HL-60/S4 (cell line): Measurements from ENCODE around the gene PRSS38.

Experiments
- in situ Hi-C: fragments of 300-500 bp; cut with MboI; formaldehyde crosslinking; loops from 2 replicates; pipeline ENCODE4 v1.14.3; 2022; ENCODE audit warnings: low sequenced_read_pairs

Gene PRSS38

DNA sequence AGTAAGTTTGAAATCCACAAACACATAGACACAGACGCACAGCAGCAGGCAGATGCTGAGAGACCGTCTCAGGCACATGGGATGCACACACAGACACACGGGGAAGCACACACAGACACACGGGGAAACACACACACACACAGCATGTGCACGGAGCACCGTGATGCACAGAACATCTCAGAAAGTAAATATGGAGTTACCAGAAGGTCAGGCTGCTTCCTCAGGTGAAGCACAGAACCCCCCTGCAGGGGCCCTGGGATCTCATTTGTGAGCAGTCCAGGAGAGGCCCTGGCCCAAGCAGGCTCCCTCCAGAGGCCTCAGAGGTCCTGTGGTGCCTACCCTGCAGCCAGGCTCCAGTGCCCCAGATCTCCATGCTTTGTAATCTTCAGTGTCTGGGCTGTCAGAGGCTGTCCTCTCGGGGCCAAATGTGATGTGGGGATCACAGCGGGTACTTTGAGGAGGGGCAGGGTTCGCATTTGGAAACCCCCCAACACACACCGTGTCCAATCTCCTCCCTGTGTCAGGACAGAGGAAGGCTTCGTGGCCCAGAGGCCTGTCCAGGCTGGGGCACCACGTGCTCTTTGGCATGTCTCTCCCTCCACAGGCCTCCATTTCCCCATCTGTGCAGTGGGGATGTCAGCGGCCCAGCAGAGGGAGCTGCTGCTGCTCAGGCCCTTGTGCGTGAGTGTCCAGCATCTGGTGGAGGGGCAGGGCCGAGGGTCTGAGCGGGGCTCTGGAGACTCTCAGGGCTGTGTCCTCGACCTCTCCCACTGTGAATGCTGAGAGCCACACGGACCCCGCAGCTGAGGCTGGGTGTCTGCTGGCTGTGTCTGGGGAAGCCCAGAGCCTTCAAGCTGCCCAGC, 23.0 kb upstream of the PRSS38 start:
- in situ Hi-C loops: no loop called here

DNA sequence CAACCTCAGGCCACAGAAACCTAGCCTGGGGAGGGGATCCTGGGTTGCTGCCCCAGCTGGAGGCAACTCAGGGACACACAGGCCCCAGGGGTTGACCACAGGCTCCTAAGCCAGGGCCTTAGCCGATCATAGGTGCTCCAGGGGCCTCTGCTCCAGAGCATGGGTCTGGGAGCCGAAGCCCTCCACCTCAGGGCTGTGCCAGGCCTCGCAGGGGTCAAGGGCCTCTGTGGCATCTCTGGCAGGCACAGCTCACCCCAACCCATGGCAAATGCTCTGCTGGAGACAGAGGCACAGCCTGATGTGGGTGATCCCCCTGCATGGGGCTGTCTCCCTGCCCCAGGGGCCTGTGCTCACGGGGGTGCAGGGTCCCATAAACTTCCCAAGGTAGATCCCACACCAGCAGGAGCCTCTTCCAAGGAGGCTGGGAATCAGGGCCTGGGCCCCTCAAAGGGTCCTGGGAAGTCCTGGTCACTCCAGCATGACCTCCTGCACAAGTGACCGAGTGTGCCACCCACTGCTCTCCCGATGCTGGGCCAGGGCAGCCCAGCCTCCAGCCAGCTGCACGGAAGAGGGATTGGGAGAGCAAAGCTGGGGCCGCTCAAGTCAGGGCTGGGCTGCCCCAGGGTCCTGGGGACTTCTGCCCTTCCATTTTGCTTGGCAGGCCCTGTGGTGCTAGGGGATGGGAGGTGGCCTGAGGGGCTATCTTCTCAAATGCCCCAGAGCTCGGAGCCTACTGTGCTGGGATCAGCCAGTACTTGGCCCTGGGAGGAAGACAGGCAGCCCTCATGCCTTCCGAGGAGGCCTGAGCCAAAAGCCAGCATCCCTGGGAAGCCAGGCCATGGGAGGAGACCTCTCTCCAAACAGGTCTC, 22.2 kb upstream of the PRSS38 start:
- in situ Hi-C loops: no loop called here

DNA sequence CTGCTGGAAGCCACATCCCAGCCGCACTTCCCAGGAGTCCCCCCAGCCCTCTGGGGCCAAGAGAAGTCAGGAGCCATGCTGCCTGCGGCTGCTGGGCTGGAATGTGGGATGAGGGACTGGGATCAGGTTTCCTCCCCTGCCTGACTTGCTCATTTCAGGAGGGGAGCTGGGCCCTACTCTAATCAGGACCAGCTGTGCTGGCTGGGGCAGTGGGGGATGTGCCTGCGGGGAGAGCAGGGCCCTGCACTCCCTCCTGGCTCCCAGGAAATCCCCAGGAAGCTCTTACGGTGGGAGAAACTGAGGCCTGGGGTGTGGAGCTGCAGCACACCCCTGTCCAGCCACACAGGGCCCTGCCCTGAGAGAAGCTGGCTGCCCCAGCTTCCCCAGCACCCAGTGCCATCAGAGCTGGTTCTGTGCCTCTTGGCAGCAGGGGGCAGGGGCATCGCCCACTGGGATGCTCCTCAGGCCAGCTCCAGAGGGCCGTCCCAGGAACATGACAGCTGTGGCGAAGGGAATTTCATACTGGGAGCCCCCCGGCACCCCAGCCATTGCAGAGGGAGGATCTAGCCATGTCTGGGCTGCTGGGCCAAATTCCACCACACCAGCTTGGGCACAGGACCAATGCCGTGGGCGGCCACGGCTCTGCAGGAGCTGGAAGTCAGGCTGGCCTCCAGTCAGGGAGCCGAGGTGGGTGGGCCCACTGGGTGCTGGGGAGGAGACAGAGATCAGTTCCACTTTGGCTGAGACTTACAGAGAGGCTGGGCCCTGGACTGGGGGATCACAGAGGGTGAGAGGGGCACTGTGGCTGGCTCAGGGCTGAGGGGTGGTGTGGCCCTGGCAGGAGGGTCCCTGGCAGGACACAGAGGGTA, 21.3 kb upstream of the PRSS38 start:
- in situ Hi-C loops: no loop called here

DNA sequence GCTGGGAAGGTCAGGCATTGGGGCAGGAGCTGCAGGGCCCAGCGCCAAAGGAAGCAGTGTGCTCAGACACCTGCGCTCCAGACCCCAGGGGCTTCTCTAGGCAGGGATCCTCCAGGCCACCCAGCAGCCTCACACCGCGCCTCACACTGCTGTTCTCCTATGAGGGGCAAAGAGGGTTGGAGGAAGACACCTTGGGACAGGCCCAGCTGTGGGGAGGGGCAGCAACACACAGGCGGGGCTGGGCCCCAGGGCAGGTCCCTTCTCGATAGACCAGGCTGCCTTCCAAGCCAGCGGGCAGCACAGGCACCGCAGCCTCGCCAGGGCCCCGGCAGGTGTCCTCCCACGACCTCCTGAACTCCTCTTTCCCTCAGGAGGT, 20.7 kb upstream of the PRSS38 start:
- in situ Hi-C loops: no loop called here

DNA sequence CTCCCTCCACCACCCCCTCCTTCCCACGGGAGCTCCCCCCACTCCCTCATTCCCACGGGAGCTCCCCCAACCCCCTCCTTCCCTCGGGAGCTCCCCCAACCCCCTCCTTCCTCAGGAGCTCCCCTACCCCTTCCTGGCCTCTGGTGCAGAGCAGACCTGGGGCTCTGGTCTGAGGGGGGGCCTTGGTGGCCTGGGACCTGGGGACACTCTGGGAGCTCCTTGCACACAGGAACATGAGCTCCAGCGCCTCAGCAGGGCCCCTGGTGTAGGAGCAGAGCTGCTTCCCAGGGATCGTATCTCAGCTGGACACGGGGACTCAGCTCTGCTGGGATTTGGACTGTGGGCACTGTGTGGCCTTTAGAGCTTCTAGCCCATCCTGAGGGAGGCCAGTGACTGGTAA, 19.7 kb upstream of the PRSS38 start:
- in situ Hi-C loops: no loop called here

DNA sequence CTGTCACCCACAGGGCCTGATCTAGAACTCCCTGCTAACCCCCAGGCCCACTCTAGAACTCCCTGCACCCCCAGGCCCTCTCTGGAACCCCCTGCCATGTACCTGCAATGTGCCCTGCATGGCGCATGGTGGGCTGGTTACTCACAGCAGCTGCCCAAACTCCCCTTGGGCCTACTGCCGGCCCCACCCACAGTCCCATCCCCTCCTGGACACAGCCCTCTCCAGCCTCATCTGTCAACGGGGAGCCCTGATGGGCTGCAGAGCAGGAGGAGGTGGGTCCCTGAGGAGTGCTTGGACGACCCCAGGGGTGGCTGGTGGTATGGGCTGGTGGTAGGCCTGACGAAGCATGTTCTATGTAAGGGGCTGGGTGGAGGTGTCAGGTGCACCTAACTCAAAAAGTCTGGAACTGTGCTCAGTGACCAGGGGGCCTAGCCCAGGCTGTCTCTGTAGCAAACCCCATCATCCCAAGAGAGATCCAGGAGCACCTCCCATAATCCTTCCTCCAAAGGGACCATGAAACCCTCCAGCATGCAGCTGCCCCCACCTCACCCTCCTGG, 19.0 kb upstream of the PRSS38 start:
- in situ Hi-C loops: no loop called here

DNA sequence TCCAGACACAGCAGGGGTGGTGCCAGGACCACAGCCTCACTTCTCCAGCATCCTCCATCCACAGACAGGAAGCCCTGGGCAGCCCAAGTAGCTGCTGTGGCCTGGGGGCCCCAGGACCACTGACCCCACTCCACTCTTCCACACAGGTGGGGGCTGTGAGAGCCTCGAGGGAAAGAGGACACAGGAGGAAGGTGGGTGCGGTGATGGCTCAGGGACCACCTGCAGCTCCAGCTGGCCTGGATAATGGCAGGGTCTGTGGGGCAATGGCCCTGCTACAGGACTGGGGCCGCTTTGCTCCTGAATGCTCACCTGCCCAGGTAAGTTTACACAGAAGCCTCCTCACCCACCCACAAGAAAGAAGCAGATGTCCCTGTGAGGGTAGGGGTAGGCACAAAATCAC, 18.3 kb upstream of the PRSS38 start:
- in situ Hi-C loops: no loop called here

DNA sequence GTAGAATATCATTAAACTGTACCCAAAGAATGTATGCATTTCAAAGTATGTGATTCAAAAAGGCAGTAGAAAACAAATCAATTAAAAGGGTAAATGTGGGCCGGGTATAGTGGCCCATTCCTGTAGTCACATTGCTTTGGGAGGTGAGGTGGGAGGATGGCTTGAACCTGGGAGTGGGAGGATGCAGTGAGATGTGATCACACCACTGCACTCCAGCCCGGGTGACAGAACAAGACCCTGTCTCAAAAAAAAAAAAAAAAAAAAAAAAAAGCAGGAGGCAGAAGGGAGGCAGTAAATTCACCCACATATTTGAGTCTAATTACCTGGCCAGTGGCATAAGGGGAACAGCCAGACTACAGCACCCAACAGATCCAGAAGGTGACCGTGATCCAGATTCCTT, 17.9 kb upstream of the PRSS38 start:
- in situ Hi-C loops: no loop called here

DNA sequence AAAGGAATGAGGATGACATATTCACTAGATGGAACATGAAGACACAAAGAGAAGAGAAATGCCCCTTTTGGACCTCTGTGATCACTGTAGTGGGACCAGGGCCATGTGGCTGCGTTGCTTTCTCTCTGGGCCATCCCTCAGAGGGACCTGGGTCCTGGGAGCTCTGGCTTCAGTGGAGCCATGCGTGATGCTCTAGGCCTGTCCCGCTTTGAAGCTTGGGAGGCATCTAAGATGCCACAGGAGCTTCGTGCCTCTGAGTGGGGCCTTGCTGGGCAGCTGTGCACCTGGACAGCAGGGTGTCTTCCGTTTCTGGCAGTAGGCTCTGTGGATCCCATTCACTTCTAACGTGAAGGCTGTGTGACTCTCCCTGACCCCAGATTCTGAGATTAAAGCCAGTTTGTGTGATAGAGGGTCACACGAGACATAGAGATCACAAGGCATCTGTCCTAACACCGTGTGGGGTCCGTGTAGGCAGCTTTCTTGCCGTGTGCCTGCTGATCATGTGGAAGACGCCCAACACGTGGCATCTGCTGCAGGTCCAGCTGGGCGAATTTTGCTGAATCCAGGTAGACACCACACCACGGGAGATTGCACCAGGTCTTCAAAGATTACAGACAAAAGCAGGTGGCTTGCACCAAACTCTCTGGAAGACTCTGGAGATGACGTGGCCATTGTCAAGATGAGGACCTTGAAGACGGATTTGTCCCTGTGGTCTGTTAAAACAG, 17.2 kb upstream of the PRSS38 start:
- in situ Hi-C loops: no loop called here

DNA sequence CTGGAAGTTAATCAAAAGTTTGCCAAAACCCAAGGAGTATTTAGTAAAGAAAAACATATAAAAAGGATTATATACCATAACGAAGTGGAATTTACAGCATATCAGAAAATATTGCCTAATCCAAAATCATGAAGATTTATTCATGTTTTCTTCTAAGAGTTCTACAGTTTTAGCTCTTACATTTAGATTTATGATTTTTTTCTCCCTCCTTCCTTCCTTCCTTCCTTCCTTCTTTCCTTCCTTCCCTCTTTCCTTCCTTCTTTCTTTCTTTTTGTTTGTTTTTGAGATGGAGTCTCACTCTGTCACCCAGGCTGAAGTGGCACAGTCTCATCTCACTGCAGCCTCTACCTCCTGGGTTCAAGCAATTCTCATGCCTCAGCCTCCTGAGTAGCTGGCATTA, 15.7 kb upstream of the PRSS38 start:
- in situ Hi-C loops: no loop called here

DNA sequence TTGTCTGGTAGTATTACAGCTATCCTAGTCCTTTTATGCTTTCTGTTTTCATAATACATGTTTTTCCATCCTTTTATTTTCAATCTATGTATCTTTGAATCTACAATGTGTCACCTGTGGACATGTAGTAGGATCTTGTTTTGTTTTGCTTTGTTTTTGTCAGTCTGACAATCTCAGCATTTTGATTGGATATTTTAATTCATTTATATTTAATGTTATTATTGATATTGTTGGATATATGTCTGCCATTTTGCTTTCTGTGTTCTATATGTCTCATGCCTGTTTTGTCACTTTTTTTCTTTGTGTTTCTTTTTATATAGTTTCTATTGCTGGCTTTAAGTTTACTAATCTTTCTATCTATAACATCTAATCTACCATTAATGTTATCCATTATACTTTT, 11.5 kb upstream of the PRSS38 start:
- in situ Hi-C loops: no loop called here

DNA sequence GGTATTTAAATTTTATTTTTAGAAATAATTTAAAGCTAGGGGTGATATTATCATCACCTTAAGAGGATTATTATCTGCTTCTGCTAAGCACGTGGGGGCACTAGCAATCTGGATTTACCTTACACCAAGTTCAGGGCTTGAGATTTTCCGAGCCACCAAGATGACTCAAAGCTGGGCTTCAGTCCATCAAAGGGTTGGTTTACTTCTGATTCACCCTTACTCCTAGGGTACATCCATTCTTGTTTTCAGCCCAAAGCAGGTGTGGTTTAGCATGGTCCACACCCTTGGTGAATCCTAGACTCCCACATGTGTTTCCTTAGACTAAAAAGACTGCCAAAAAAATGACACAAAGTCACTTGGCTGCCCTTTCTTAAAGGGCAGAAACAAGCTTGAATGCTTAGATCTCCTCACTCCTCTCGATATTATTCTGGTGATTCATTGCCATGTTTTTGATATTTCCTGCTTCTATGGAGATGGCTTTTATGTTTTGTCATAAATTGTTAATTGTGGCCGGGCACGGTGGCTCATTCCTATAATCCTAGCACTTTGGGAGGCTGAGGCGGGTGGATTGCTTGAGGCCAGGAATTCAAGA, 9.8 kb upstream of the PRSS38 start:
- in situ Hi-C loops: no loop called here

DNA sequence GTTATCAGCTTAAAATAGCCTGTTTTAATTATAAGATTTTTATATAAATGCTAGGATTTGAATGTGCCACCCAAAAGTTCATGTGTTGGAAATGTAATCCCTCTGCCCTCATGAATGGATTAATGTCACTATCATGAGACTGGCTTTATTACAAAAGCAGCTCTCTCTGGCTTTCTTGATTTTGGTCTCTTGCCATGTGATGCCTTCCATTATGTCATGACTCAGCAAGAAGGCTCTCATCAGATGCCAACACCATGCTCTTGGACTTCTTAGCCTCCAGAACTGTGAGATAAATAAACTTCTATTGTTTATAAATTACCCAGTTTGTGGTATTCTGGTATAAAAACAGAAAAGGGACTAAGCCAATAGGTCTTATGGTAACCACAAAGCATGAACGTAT, 6.9 kb upstream of the PRSS38 start:
- in situ Hi-C loops: no loop called here

DNA sequence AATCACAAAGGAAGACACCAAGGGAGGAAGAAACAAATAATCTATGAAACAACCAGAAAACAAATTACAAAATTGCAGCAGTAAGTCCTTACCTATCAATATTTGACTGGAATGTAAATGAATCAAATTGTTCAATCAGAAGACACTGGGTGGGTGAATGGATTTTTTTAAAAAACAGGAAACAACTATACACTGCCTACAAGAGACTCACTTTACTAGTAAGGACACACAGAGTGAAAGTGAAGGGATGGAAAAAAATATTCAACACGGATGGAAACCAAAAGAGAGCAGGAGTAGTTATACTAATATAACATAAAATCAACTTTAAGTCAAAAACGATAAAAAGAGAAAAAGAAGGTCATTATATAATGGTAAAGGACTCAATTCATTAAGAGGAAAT, 6.4 kb upstream of the PRSS38 start:
- in situ Hi-C loops: no loop called here

DNA sequence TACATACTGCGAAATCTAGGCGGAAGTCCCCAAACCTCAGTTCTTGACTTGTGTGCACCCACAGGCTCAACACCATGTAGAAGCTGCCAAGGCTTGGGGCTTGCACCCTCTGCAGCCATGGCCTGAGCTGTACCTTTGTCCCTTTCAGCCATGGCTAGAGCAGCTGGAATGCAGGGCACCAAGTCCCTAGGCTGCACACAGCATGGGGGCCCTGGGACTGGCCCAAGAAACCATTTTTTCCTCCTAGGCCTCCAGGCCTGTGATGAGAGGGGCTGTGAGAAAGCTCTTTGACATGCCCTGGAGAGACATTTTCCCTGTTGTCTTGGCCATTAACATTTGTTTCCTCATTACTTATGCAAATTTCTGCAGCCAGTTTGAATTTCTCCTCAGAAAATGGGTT, 1.5 kb upstream of the PRSS38 start:
- in situ Hi-C loops: no loop called here

DNA sequence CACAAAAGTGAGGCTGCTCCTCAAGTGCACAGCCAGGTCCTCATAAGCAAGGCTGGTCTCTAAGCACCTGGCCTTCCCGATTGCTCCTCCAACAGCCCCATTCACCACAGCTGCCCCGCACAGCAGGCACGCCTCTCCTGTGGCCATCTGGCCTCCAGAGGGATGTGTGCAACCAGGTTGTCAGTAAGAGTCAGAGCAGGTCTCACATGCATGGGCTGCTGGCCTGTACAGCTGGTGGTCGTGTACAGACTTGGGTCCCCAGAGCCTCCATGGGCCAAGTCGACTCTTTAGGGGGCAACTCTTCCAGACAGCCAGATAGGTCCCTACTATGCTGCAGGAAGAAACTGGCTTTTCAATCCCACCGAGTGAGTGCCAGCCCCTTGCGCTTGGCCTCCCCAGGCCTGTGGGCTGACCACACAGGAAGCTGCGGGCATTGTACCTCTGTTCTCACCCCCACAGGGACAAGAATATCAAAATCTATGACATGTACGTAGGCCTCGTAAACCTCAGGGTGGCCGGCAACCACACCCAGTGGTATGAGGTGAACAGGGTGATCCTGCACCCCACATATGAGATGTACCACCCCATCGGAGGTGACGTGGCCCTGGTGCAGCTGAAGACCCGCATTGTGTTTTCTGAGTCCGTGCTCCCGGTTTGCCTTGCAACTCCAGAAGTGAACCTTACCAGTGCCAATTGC, 1.4 kb downstream of the PRSS38 start:
- in situ Hi-C loops: no loop called here

DNA sequence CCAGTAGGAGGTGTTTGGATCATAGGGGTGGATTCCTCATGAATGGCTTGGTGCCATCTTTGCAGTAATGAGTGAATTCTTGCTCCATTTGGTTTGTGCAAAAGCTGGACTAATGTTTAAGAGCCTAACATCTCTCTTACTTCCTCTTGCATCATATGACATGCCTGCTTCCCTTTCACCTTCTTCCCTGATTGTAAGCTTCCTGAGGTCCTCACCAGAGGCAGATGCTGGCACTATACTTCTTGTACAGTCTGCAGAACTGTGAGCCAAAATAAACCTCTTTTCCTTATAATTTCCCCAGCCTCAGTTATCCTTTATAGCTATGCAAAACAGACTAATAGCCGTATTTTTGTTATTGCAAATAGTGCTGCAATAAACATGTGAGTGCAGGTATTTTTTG, 8.1 kb downstream of the PRSS38 start:
- in situ Hi-C loops: no loop called here

DNA sequence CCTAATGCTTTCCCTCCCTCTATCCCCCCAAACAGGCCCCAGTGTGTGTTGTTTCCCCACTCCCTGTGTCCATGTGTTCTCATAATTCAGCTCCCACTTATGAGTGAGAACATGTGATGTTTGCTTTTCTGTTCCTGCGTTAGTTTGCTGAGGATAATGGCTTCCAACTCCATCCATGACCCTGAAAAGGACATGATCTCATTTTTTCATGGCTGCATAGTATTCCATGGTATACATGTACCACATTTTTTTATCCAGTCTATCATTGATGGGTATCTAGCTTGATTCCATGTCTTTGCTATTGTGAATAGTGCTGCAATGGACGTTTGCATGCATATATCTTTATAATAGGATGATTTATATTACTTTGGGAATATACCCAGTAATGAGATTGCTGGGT, 8.7 kb downstream of the PRSS38 start:
- in situ Hi-C loops: no loop called here

DNA sequence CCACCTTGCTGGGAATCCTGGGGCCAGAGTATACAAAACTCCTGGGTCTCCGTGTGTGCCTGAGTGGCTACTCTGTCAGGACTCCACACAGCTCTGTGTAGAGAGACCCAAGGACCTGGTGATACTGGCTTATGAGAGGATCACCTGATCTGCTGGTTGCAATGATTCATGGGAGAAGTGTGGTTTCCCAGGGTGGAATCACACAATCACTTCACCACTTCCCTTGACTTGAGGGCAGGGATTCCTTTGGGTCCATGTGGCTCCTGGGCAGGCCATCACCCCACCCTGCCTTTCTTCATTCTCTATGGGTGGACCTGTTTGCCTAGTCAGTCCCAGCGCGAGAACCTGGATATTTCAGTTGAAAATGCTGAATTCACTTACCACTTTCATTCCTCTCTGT, 13.3 kb downstream of the PRSS38 start:
- in situ Hi-C loops: no loop called here
